CD4-positive, alpha-beta T cell treated with Interleukin-15 for 1 hour (primary cell): ENCODE results near the gene AURKAIP1.
"Not testable (repeated sequence)": the region's sequence is repeated elsewhere in the genome, so short reads cannot be mapped to it uniquely, and the experiment has no call there.

Source experiments
- DNase-seq: peaks from one replicate; pipeline ENCODE4 v3.0.0-alpha.2; 2020

AURKAIP1 gene

DNA sequence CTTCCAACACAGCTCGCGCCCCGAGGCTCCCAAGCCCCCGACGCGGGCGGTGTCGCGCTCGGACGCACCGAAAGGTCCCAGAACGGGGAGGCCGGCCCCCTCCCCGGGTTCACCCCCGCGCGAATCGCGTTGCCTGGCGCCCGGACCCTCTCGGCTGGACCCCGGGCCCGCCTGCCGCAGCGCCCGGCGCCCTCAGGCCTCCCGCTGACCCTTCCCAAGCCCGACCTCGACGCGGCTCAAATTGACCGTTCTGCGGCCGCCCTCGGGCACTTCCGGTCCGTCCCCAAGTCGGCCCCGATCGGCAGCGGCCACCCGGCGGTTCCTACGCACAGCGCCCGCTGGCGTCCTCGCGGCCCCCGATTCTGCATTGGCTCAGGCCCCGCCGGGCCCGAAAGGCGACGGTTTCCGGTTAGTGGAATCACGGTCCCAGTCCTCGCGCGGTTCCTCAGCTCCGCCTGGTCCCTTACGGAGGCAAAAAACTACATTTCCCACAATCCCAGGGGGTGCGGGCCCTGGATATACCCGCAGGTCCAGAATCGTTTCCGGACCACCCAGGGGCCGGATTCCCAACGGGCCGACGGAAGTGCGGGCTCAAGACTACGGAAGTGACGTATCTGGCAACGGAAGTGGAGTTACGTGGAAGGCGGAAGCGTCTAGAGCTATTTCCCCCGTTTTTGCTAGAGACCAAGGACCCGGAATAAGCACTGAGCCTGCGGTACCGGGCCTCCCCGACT is at the start of gene AURKAIP1:
Gene AURKAIP1, minus strand, starts transcription at position 279 of the 734 bp plus-strand sequence. CDS start 451 bp downstream, outside the sequence.
- DNase-seq = peak; percentile 99

DNA sequence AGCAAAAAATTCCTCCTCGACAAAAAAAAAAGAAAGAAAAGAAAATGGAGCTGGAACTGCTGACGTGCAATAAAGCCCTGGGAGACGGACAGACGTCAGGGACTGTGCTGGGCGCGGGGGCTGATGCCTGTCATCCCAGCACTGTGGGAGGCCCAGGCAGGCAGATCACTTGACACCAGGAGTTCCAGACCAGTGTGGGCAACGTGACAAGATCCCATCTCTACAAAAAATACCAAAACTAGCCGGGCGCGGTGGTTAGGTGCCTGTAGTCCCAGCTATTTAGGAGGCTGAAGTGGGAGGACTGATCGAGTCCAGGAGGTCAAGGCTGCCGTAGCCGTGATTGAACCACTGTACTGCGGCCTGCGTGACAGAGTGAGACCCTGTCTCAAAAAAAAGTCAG is 49.7 kb upstream of the AURKAIP1 start:
- no peak for DNase-seq

DNA sequence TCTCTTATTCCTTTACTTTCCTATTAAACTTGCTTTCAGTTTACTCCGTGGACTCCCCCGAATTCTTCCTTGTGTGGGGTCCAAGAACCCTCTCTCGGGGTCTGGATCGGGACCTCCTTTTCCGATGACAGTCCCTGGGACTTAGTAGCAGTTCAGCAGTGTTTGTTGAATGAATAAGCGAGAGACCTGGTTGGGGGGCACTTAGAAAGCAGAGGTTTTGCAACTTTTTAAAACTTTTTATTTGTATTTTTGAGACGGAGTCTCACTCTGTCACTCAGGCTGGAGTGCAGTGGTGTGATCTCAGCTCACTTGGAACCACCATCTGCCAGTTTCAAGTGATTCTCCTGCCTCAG is 48.2 kb upstream of the AURKAIP1 start:
- DNase-seq = no peak

GRCh38 chr1:1422465-1423244 is 47.6 kb upstream of the AURKAIP1 start:
- DNase-seq = no peak

GRCh38 chr1:1421907-1422464 is 47.0 kb upstream of the AURKAIP1 start:
- no peak for DNase-seq

- no peak for DNase-seq
Observed at GRCh38 chr1:1421147-1421906, 46.3 kb upstream of the AURKAIP1 start, which contains the start of gene ANKRD65. Gene ANKRD65, minus strand, starts transcription at chr1:1421276. Its CDS starts 271 bp downstream, at chr1:1421005.

DNA sequence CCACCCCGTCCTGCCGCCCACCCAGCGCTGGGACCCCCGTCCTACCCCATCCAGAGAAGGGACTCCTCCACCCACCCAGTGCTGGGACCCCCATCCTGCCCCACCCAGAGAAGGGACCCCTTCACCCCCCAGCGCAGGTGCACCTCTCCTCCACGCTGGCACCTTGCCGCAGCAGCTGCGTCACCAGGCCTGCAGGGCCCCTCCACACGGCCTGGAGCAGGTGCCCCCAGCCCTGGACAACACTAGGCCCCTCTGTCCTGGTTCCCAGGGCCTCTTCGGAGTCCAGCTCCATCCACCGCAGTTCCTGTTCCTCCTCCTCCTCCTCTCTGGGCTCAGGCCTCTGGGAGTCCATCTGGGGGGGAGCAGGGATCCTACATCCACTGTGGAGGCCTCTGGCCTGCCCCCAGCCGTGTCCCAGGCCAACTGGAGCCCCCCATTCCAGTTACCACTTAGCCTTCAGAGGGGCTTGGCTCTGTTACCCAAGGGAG is 45.7 kb upstream of the AURKAIP1 start:
- no peak for DNase-seq

DNA sequence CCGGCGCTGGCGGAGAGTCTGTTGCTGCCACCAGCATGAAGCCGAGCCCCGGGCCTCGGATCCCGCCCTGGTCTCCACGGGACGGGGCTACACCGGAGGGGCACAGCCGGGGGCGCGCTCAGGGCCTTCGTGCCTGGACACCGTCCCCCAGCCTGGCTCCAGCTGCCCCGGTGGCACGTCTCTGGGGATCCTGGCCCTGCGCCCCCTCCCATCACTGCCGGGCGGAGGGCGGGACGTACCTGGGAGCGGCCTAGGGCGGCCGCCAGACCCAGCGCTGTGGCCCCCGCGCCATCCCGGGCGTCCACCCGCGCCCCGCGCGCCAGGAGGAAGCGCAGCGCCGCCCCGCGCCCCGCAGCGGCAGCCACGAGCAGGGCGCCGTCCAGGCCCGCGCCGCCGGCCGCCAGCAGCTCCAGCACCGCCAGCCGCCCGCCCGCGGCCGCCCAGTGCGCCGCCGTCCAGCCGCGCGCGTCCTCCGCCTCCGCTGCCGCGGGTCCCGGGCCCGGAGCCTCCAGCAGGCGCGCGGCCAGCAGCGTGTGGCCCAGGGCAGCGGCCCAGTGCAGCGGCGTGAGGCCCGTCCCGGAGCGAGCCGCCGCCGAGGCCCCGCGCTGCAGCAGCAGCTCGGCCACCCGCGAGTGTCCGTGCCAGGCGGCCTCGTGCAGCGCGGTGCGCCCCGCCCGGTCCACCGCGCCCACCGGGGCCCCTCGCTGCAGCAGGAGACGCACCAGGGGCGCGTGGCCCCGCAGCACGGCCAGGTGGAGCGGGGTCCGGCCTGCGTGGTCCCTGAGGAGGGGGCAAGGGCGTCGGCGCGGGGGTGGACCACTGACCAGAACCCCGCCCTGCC is 45.0 kb upstream of the AURKAIP1 start:
- DNase-seq = no peak

DNA sequence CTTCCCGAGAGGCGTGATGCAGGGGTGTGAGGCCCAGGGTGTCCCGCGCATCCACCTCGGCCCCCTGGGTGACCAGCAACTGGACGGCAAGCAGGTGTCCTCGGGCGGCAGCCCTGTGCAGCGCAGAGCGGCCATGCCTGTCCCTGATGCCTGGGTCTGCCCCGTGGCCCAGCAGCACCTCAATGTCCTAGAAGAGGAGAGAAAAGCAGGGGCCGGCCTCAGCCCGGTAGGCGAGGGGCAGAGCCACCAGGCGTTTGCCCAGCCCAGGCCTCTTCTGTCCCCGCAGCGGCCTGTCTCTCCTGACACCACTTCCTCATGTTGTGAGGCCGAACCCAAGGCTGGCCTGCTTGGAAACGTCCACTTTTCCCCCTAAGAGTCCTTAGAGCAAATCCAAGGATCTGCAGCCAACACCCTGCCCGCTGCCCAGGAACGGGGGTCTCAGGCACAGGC is 44.4 kb upstream of the AURKAIP1 start:
- no peak for DNase-seq

DNA sequence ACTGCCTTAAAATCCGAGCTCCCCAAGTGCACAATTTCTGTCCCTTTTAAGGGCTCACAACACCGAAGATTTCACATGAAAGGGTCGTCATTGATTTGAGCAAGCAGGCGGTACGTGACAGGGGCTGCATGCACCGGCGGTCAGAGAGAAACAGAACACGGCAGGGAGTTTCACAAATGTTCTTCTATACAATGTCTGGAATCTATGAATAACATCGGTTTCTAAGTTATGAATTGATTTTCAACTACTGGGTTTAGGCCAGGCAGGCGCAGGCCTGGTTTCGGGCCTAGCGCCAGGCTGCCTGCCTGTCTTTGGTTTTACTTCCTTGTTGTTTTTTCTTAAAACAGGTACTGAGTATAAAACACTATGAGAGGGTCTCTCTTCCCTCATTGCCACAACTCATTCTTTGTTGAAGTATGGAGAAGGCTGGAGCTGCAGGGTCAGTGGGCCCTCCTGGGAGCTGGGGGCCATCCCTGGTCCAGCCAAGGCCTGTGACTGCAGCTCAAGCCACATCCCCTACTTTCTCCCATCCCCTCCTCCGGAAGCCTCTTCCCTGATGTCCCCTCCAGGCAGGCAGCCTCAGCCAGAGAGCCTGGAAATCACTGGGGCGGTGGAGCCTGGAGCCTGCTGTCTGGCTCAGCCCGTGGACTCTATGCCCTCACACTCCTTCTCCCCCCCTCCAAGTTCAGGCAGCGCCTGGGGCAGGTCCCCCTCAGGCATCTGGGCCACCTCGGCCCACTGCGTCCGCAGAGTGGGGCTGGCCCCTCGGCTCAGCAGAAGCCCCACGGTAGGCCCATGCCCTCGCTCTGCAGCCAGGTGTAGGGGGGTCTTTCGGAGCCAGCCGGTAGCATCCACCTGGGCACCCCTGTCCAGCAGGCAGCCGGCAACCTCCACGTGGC is 43.7 kb upstream of the AURKAIP1 start:
- DNase-seq = no peak

DNA sequence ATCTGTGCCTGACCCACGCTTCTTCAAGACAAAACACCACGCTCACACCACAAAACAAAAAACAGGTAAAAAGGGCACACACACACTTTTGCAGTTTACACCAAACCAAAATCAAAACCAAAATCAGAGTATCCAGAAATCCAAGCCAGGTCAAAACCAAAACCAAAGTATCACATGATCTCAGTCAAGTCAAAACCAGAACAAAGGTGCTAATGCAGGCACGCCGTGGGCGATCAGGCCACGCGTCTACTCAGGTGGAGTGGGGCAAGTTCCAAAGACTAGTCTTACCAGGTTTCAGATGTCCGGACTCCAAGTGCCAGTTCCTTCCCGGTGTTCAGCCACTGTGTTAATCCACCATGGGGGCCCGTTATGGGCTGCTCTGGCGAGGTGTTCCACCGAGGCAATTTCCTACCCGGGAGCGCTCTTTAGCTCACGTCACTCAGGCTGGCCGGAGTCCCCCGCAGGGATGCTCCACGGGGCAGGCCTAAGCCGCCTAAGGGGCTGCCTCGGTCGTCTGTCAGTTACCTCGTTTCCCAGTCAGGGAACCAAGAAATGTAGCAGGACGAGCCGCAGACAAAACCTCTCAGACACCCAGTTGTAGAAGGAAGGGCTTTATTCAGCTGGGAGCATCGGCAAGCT is 42.9 kb upstream of the AURKAIP1 start:
- DNase-seq = not testable (repeated sequence)

DNA sequence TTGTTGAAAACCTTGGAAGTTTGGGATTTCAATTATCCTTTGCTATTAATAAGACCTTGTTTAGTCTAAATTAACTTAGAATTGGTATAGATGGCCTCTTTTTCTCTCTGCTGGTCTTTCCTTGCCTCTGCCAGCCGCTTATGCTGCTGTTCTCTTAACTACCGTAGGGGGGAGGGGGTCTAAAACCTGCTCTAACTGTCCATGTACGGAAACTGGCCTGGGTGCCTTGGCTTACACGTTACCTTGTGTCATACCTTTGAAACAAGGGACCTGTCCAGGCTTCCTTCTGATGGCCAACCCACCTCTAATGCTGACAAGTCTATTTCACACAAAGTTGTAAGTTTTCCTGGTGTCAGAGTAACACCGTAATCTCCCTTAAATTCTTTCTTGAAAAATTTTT is 42.4 kb upstream of the AURKAIP1 start:
- DNase-seq = not testable (repeated sequence)

- no peak for DNase-seq
Observed at GRCh38 chr1:1415751-1416150, 40.7 kb upstream of the AURKAIP1 start.

GRCh38 chr1:1412311-1412902 is 37.4 kb upstream of the AURKAIP1 start:
- DNase-seq = not testable (repeated sequence)

DNA sequence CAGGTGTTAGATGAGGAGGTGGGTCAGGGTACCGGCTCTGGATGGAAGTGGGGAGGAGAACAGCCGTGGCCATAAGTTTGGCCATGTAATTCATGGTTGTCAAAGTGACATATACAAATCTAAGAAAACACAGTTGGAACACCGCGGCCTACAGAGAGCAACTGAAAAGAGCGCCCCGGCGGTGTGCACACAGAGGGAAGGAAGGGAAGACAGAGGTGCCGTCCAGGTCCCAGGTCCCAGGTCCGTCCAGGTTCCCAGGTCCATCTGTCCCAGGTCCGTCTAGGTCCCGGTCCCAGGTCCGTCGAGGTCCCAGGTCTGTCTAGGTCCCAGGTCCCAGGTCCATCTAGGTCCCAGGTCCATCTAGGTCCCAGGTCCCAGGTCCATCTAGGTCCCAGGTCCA is 36.6 kb upstream of the AURKAIP1 start:
- DNase-seq = no peak

DNA sequence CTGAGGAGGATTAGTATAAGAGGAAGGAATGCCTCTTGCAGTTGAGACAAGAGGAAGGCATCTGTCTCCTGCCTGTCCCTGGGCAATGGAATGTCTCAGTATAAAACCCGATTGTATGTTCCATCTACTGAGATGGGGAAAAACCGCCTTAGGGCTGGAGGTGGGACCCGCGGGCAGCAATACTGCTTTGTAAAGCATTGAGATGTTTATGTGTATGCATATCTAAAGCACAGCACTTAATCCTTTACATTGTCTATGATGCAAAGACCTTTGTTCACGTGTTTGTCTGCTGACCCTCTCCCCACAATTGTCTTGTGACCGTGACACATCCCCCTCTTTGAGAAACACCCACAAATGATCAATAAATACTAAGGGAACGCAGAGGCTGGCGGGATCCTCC is 35.2 kb upstream of the AURKAIP1 start:
- not testable (repeated sequence) for DNase-seq

- DNase-seq = peak; percentile 34
Observed at GRCh38 chr1:1407636-1408318, 32.8 kb upstream of the AURKAIP1 start.

DNA sequence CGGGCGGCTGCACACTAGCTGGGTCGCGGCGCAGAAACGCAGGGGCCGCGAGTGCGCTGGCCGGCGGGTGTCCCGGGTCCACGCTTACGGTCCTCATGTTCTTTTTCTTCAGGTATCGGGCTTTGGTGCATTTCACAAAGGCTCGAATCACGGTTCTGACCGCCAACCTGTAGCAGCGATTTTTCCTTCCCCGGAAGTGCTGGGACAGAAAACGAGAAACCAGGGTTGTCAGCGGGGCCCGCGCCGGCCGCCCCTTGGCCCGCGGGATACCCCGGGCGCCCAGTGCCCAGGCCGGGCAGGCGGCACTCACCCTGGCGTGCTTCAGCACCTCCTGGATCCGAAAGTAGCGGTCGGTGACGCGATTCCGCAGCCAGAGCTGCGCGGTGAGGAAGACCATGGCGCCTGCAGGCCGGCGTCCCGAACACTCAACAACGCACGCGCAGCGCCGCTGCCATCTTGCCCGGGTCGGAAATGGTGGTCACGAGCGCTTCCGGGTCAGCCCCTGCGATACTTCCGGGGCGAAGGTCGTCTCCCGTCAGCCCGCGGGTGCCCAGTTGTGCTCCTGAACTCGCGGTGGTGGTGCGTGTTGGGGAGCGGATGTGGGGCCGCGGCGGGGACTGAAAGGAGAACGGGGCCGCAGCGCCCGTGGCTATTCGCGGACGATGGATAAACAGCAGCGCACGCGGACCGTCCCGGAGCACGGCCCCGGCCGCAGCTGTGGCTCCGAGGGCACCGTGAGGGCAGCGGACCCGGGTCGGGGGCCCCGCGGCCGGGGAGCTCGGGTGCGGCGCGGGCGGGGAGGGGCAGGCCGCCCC is 32.0 kb upstream of the AURKAIP1 start, which contains the start of gene MRPL20:
Gene MRPL20, minus strand, starts transcription at position 473 of the 815 bp plus-strand sequence. Its CDS starts 76 bp downstream, at position 397.
- DNase-seq = peak; percentile 96
